Activated gamma-delta T cell (primary cell): Measurements from ENCODE around the gene OR51L1.
"Not testable (repeated sequence)": the region's sequence is repeated elsewhere in the genome, so short reads cannot be mapped to it uniquely, and the experiment has no call there.

Experiments
- DNase-seq: peaks from one replicate; lab custom pipeline; 2025; lab: John Stamatoyannopoulos, UW
- total RNA-seq, 2 donors: gene quantifications; one replicate each; lab custom pipeline; 2026; lab: John Stamatoyannopoulos, UW

Gene OR51L1
- 0 reads per million in 2 donors for total RNA-seq

GRCh38 chr11:4994551-4994950, at the start of gene OR51L1:
Gene OR51L1 (plus strand): TSS chr11:4994851. CDS start chr11:4998983, 4,132 bp downstream.
- DNase-seq, result no peak

DNA sequence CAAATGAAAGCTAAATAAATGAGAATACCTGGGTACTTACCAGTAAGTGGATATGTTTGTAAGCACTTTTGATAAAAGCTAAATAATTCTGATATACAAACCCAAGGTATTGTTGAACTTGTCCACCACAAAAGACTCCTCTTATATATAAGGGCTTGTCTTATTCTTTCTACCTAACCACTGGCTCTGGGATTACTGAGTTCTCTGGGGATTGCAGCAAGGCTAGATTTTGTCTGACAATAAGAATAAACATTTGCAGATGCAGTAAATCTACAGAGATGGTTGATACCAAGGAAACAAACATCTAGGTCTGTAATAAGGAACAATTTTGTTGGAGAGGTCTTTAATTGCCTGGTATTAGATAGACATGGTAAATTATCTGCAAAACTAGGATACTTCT, 47.1 kb upstream of the OR51L1 start, which contains the start of gene OR51A4:
OR51A4 (minus strand) TSS at position 101 of the 400 bp plus-strand sequence. CDS start 505 bp downstream, outside the sequence.
- DNase-seq, result no peak

DNA sequence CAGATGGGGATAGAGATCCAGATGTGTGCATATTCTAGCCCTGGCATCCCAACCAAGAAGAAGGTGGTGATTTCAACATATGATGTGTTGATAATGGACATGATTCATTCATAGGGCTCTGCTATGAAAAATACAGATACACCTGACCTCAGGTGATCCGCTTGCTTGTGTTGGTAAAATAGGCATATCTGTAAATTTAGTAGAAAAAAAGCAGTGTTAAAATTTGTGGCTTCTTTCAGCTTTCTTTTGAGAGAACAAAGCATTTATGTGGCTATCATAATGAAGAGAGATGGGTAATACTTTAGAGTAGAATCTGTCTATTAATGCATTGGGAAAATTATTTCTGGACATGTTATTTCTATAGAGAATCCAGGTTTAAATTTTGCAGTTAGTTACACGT, 39.0 kb upstream of the OR51L1 start, which contains the start of gene OR51A2:
OR51A2 (minus strand) TSS at position 101 of the 400 bp plus-strand sequence; CDS start at position 101, 0 bp downstream.
- DNase-seq, result not testable (repeated sequence)

DNA sequence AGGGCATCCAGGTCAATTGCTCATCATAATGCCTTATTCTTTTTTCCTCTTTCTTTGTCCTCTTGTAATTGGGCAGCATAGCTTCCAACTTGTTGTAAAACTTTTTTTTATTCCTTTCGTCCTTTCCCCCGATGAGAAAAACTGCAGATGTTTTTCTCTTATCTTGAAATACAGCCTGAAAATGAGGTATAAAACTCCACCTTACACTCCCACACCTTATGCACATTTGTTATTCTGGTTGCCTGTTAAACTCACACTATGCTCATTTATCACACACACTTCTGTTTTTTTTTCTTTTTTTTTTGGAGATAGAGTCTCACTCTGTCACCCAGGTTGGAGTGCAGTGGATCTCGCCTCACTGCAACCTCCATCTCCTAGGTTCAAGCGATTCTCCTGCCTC, 37.3 kb upstream of the OR51L1 start:
- DNase-seq, result no peak

- no peak for DNase-seq
Measured at GRCh38 chr11:4960877-4961276, 33.8 kb upstream of the OR51L1 start.

DNA sequence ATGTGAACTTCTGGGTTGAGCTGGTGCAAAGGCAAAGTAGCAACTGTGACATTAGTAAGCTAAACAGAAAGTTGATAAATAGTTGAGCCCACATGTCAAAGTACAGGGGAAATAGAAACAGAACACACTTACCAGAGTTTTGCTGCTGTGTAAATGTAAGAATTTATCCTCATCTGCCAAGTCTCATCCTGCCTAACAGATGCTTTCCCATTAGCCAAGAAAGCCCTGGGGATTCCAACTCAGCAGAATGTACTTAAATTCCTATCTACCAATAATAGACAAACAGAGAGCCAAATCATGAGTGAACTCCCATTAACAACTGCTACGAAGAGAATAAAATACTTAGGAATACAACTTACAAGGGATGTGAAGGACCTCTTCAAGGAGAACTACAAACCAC, 31.8 kb upstream of the OR51L1 start:
- DNase-seq, result no peak

- no peak for DNase-seq
Measured at GRCh38 chr11:4975436-4975835, 19.2 kb upstream of the OR51L1 start.

GRCh38 chr11:4979036-4979435, 15.6 kb upstream of the OR51L1 start:
- DNase-seq, result no peak

- no peak for DNase-seq
Measured at GRCh38 chr11:4982678-4983077, 12.0 kb upstream of the OR51L1 start.

DNA sequence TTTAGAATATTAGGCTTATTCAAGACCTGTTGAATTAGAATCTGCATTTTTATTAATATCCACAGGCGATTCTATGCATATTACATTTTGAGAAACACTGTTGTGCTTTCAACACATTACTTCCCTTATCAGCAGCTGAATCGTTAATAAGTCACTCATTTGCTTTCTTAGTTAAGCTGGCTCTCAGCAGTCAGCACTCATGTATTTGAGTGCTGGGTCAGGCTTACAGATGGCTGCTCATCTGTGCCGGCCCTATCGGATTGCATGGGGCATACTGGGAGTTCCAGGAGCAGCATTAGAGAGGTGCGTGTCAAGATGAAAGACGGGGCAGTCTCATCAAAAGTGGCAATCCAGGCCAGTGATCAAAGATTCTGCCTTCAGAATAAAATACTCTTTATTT, 10.8 kb upstream of the OR51L1 start:
- no peak for DNase-seq

- no peak for DNase-seq
Measured at GRCh38 chr11:4991060-4991459, 3.6 kb upstream of the OR51L1 start.

DNA sequence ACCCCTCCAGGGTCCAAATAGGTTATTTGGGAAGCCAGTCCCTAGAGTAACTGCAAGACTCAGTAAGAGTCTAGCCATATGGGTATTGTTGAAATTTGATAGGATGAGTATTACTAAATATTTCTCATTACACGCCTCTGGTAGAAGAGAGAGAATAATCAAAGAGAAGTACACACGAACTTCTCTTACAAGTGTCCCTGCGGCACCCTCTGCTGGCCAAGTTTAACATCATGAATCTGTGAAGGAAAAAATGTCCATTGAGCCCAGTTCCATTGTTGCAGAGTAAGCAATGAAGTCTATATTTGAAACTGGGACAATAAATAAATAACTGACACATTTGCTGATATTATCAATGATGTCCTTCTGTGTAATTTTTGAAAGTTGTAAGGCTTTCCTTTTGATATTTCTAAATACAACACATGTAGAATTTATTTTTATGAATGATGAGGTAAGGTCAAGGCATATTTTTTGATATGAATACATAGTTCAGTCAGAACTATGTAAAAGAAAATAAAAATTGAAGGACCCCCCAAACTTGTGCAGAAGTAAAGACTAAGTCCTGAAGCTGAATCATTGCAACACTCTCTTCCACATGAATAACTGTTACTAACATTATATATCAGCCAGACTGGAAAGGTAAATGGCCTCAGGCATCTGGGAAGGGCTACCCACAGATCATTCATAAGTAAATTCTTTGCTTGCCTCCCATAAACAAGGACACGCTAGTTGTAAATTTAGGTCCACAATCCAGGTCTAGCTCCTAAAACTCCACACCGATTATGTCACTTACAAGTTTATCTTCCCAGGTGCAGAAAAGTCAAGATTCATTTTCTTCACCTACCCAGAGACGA, 10.0 kb downstream of the OR51L1 start:
- DNase-seq, result no peak

GRCh38 chr11:5007561-5007960, 12.9 kb downstream of the OR51L1 start:
- no peak for DNase-seq

DNA sequence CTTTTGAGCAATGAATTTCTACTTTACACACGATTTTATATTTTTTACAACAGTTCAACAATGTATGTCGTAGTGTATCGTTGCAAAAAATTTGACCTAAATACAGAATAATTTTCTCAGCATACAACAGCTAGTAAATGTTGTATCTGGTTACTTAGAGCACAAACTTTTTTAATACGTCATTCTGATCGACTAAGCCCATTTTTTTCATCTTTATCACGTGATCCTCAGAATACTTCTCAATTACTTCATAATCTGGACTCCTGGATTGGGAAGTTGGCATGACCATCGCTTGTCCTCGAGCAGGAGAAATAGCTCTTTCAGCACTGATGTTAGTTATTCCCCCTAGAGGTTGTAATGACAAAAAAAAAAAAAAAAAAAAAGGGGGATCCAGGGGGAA, 16.6 kb downstream of the OR51L1 start:
- DNase-seq, result no peak

DNA sequence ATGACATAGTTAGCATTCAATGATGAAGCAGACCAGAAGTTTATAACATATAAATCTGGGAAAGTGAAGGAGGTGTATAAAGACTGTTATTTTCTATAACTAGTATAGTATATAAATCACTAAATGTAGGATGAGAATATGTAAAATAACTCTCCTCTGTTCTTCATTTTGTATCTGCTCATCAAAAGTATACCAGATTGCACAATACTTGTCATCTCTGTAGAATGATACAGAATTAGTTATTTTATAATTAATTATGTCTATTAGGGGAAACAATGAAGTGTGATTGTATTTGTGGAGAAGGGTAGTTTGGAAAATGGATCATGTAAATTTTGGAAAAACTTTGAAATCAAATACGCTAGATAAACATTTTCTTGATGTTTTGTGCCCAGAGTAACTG, 18.4 kb downstream of the OR51L1 start:
- no peak for DNase-seq

DNA sequence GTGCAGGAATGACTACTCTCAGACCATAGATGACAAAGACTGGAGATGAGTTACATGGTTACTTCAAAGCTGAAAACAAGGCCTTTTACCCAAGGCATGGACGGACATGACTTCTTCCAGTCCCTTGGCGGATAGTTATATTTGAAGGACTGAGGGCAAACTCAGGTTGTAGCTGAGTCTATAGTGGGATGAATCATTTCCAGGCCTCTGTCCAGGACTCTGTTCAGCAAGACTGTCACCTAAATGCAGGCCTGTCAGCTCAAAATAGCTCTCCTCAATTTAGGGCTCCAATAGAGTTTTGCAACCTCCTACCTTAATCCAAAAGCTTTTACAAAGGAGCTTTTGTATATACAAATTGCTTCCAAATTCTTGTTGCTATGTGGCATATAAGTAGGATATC, 27.3 kb downstream of the OR51L1 start:
- DNase-seq, result no peak

GRCh38 chr11:5036669-5037068, 42.0 kb downstream of the OR51L1 start:
- DNase-seq, result no peak

DNA sequence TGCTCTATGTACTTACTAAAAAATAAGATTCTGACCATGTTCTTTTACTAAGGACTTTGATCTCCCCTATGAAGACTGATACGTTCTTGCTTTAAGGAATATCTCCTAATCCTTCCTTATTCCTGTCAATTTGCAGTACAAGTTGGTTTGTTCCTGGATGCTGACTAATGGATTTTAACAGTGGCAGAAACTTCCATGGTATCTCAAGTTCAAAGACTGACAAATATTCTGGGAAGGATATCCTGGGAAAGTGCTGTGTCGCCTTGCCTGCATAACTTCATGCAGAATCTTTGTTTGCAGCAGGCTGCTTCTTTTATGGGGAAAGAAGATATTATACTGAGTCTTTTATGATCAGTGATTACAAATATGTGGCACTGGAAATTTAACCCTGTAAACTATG, 43.3 kb downstream of the OR51L1 start:
- DNase-seq, result no peak

DNA sequence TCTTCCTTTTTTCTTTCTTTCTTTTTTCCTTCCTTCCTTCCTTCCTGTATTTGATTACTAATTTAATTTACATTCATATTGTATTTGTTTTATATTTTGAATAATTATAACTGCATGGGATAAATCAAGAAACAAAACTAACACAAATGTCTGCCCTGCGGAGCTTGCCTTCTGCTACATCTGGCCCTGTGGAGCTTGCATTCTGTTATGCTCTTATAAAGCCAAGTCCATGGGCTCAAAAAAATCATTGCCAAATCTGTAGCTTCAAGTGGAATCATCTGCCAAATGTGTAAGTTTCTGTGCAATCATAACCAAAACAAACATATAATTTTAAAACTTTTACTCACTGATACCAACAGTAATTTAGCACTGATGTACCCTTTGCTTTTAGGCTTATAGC, 43.7 kb downstream of the OR51L1 start:
- no peak for DNase-seq

- DNase-seq, result no peak
Measured at GRCh38 chr11:5040876-5041275, 46.2 kb downstream of the OR51L1 start.

- DNase-seq, result no peak
Measured at GRCh38 chr11:5042091-5042490, 47.4 kb downstream of the OR51L1 start.

DNA sequence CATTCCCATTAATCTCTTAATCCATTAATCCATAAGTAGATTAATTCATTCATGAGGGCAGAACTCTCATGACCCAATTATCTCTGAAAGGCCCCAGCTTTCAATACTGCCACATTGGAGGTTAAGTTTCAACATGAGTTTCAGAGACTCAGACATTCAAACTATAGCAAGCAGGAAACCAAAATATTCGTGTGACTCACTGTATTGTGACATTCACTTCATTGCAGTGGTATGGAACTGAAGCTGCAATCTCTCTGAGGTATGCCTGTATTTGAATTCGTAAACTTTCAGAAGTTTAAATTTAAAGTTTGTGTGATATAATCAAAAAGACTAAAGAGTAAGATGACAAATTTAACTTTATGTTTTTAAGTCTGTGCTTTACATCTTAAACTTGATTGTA, 48.7 kb downstream of the OR51L1 start:
- no peak for DNase-seq

- DNase-seq, result no peak
Measured at GRCh38 chr11:5046226-5046625, 51.6 kb downstream of the OR51L1 start, which contains the start of gene OR52J3. Gene OR52J3 (plus strand): TSS chr11:5046526. CDS start chr11:5046526, 0 bp downstream.
